Fibroblast of mammary gland (primary cell): Measurements from ENCODE around the gene TBC1D1.

Source experiments
- DNase-seq: peaks from one replicate; pipeline ENCODE4 v3.0.0-alpha.2; 2010; ENCODE audit warnings: low read depth
- H3K4me3 ChIP-seq: 2 replicates; pipeline ENCODE4 v1.5.1; 2011; ENCODE audit warnings: low read depth, mild to moderate bottlenecking, low read length, moderate library complexity; ENCODE audit not compliant: control insufficient read depth
- CTCF ChIP-seq: conservative IDR thresholded peaks from 2 replicates; pipeline ENCODE4 v1.5.1; 2011; ENCODE audit warnings: low read depth, low read length, inconsistent platforms; ENCODE audit not compliant: control insufficient read depth, insufficient read depth

The TBC1D1 gene

GRCh38 chr4:38073596-38074234, 182.8 kb downstream of the TBC1D1 start:
- peak; percentile 50 for DNase-seq
- H3K4me3 ChIP-seq = no peak overlapping the region
- no peak for TF ChIP-seq CTCF

GRCh38 chr4:38075370-38076152, 184.7 kb downstream of the TBC1D1 start:
- peak; percentile 85 for DNase-seq
- TF ChIP-seq CTCF = no peak
- H3K4me3 ChIP-seq = no peak overlapping the region

GRCh38 chr4:38076153-38076669, 185.3 kb downstream of the TBC1D1 start:
- TF ChIP-seq CTCF = no peak
- no peak overlapping the region for H3K4me3 ChIP-seq
- DNase-seq = no peak

GRCh38 chr4:38077791-38078489, 187.1 kb downstream of the TBC1D1 start:
- no peak for DNase-seq
- TF ChIP-seq CTCF = no peak

GRCh38 chr4:38078590-38079421, 187.9 kb downstream of the TBC1D1 start:
- peak; percentile 92 for DNase-seq
- TF ChIP-seq CTCF = no peak
- H3K4me3 ChIP-seq = no peak overlapping the region

More at GRCh38 chr4:38077791-38078489, 187.1 kb downstream of the TBC1D1 start:
- no peak overlapping the region for H3K4me3 ChIP-seq
